GM12878 (cell line): ENCODE results near the gene CHCHD6. TPM values are rescaled to one million over a fixed set of nuclear protein-coding genes. Genes with fewer than 3 reads are reported as not detected.

ENCODE experiments used
- BRCA1 ChIP-seq: IDR thresholded peaks from 2 replicates; pipeline ENCODE4 v1.6.1; 2011; ENCODE audit warnings: low read depth, low read length, improper control_type of control experiment
- DPF2 ChIP-seq: fragments of 450-650 bp; IDR thresholded peaks from 2 replicates; pipeline ENCODE4 v1.6.1; 2017; ENCODE audit warnings: mild to moderate bottlenecking
- FOS ChIP-seq: IDR thresholded peaks from 3 replicates; pipeline ENCODE4 v1.6.1; 2011; ENCODE audit warnings: borderline replicate concordance; ENCODE audit not compliant: insufficient read length; ENCODE audit errors: extremely low read depth
- HDAC2 ChIP-seq: fragments of 200-600 bp; sonication (generic); IDR thresholded peaks from 2 replicates; pipeline ENCODE4 v1.6.1; 2017
- IKZF1 ChIP-seq: fragments of 450-650 bp; conservative IDR thresholded peaks from 2 replicates; pipeline ENCODE4 v1.6.1; 2017; ENCODE audit warnings: antibody characterized with exemption, mild to moderate bottlenecking
- MYC ChIP-seq: IDR thresholded peaks from 2 replicates; pipeline ENCODE4 v1.6.1; 2011; ENCODE audit warnings: mild to moderate bottlenecking, low read length, moderate library complexity, inconsistent platforms; ENCODE audit not compliant: insufficient read depth, insufficient replicate concordance, insufficient read length, severe bottlenecking
- NFXL1 ChIP-seq: fragments of 450-650 bp; IDR thresholded peaks from 2 replicates; pipeline ENCODE4 v1.6.1; 2017; ENCODE audit warnings: antibody characterized with exemption, mild to moderate bottlenecking, borderline replicate concordance
- NR2C2 ChIP-seq: IDR thresholded peaks from 2 replicates; pipeline ENCODE4 v1.6.1; 2011; ENCODE audit warnings: borderline replicate concordance, low read depth; ENCODE audit not compliant: control insufficient read depth, insufficient read length
- RAD51 ChIP-seq: fragments of 450-650 bp; IDR thresholded peaks from 2 replicates; pipeline ENCODE4 v1.6.1; 2016; ENCODE audit warnings: moderate library complexity, mild to moderate bottlenecking, inconsistent platforms
- SMAD1 ChIP-seq: fragments of 450-650 bp; IDR thresholded peaks from 2 replicates; pipeline ENCODE4 v1.6.1; 2018; ENCODE audit warnings: mild to moderate bottlenecking, low read depth; ENCODE audit not compliant: partially characterized antibody
- SMAD5 ChIP-seq: IDR thresholded peaks from 2 replicates; pipeline ENCODE4 v1.6.1; 2016; ENCODE audit warnings: antibody characterized with exemption, low read depth
- SMARCA5 ChIP-seq: fragments of 450-650 bp; IDR thresholded peaks from 2 replicates; pipeline ENCODE4 v1.6.1; 2017; ENCODE audit warnings: mild to moderate bottlenecking
- SREBF1 ChIP-seq: IDR thresholded peaks from 2 replicates; pipeline ENCODE4 v1.6.1; 2012; ENCODE audit warnings: mild to moderate bottlenecking, low read length
- SUZ12 ChIP-seq: fragments of 200-600 bp; sonication (generic); IDR thresholded peaks from one replicate; pipeline ENCODE4 v1.6.1; 2018; ENCODE audit warnings: antibody characterized with exemption, mild to moderate bottlenecking; ENCODE audit not compliant: unreplicated experiment
- TAF1 ChIP-seq: IDR thresholded peaks from 2 replicates; pipeline ENCODE4 v1.6.1; 2011; ENCODE audit warnings: mild to moderate bottlenecking, low read depth, low read length, borderline replicate concordance
- TCF12 ChIP-seq: IDR thresholded peaks from 2 replicates; pipeline ENCODE4 v1.6.1; 2011; ENCODE audit warnings: low read depth, mild to moderate bottlenecking, low read length
- ZNF274 ChIP-seq: IDR thresholded peaks from one replicate; pipeline ENCODE4 v1.8.0; 2011; ENCODE audit not compliant: insufficient read length, insufficient read depth
- ZZZ3 ChIP-seq: IDR thresholded peaks from 2 replicates; pipeline ENCODE4 v1.6.1; 2011; ENCODE audit warnings: low read depth; ENCODE audit not compliant: control insufficient read depth, insufficient read length
- polyA plus RNA-seq, 11 experiments: library from polyadenylated mRNA; depleted of rRNA in 4 of 11; unstranded in 6 of 11; stranded (reverse) in 5 of 11; fragments of >200 nt; fragmentation: Nextera tagmentation in 4 of 11; fragmentation: Illumina TruSeq in 1 of 11; extraction: Ambion mirVana in 4 of 11; extraction: Trizol in 1 of 11; gene quantifications; 1 replicate in 1 of 11; 2 replicates in 10 of 11; pipeline versions ENCODE4 v1.2.1 to v1.2.3, GENCODE V29; 2011 to 2016; ENCODE audit warnings: inconsistent platforms in 2 of 11, missing spikeins in 2 of 11, low read depth in 1 of 11
- total RNA-seq, 4 experiments: library from RNA; depleted of rRNA in 3 of 4; stranded (reverse); fragments of >200 nt in 3 of 4; fragmentation: Illumina TruSeq in 1 of 4; extraction: Trizol in 1 of 4; gene quantifications; 2 replicates each; pipeline versions ENCODE4 v1.2.1 to v1.2.3, GENCODE V29; 2013 to 2021
- TF ChIP-seq, protein P1 (sequence below): IDR thresholded peaks from 2 replicates; pipeline ENCODE4 v1.6.1; 2012; ENCODE audit warnings: low read depth, low read length, improper control_type of control experiment
- TF ChIP-seq, protein P2 (sequence below): IDR thresholded peaks from 2 replicates; pipeline ENCODE4 v1.6.1; 2011; ENCODE audit warnings: low read depth, mild to moderate bottlenecking, low read length, moderate library complexity, borderline replicate concordance; ENCODE audit errors: extremely low read depth
- TF ChIP-seq, protein P3 (sequence below): fragments of 450-650 bp; formaldehyde crosslinking; IDR thresholded peaks from 2 replicates; pipeline ENCODE4 v1.5.0; 2022; ENCODE audit warnings: mild to moderate bottlenecking, missing genetic modification characterization
- TF ChIP-seq, protein P4 (sequence below): fragments of 450-650 bp; conservative IDR thresholded peaks from 2 replicates; pipeline ENCODE4 v1.6.1; 2017; ENCODE audit warnings: mild to moderate bottlenecking, moderate library complexity

CHCHD6 gene
- total and polyA plus RNA-seq, 10 of the 15 experiments (the other 5 are each of a cell fraction or from before 2014, with no cell fraction given): 2.7 to 16.7 (median 12.3) TPM

DNA sequence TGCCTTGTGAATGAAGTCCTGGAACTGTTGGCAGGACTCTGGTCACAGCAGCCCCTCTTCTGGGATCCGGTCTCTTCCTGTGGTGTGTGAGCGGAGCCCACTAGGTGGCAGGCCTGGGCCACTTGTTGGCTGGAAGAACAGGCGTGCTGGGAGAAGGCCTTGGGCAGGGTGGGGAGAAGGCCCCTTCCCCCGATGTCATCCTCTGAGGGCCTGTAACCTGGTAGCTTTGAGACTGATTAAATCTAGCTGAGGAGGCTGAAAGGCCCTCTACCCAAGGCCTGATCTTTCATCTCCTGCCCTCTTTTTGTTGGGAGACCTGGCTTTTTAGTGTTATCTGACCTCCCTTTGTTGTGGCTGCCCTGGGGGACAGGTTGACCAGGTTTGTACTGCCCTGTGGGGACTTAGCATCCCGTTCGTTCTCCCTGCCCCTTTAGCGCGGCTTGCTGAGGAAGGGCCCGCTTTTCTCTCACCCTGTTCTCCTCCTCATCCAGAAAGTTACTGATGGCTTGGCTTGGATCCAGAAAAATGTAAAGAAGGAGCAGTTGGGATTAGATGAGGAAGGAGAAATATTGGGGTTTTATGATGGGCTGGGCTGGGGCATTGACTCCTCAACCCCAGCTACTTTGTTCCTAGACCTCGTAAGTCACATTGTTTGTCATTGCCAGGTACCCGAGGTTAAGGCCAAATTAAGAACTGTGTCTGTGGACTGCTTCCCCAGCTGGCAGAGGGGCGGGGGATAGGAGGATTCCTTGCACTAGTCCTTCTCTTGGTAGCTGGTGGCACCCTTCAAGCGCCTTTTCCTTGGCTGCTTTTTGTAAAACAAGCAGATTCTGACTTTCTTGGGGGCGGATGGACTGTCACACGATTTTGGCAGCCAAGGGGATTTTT lies 48.5 kb downstream of the CHCHD6 start (continued):
- TF ChIP-seq ZNF274: no peak
- TF ChIP-seq, protein P1, sequence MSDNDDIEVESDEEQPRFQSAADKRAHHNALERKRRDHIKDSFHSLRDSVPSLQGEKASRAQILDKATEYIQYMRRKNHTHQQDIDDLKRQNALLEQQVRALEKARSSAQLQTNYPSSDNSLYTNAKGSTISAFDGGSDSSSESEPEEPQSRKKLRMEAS: 0 out of 2 replicates have a peak, but pooled peaks have one; percentile 19
- TF ChIP-seq IKZF1: 0 out of 2 replicates have a peak, but pooled peaks have one; percentile 18
- no peak for TF ChIP-seq HDAC2
- TF ChIP-seq, protein P2, sequence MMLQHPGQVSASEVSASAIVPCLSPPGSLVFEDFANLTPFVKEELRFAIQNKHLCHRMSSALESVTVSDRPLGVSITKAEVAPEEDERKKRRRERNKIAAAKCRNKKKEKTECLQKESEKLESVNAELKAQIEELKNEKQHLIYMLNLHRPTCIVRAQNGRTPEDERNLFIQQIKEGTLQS: no peak
- no peak for TF ChIP-seq TAF1
- TF ChIP-seq RAD51: no peak
- no peak for TF ChIP-seq SREBF1
- TF ChIP-seq SMAD5: no peak
- no peak for TF ChIP-seq NR2C2
- peak; percentile 75; the same call in 1 of the 2 replicates for TF ChIP-seq SMARCA5
- TF ChIP-seq, protein P3, sequence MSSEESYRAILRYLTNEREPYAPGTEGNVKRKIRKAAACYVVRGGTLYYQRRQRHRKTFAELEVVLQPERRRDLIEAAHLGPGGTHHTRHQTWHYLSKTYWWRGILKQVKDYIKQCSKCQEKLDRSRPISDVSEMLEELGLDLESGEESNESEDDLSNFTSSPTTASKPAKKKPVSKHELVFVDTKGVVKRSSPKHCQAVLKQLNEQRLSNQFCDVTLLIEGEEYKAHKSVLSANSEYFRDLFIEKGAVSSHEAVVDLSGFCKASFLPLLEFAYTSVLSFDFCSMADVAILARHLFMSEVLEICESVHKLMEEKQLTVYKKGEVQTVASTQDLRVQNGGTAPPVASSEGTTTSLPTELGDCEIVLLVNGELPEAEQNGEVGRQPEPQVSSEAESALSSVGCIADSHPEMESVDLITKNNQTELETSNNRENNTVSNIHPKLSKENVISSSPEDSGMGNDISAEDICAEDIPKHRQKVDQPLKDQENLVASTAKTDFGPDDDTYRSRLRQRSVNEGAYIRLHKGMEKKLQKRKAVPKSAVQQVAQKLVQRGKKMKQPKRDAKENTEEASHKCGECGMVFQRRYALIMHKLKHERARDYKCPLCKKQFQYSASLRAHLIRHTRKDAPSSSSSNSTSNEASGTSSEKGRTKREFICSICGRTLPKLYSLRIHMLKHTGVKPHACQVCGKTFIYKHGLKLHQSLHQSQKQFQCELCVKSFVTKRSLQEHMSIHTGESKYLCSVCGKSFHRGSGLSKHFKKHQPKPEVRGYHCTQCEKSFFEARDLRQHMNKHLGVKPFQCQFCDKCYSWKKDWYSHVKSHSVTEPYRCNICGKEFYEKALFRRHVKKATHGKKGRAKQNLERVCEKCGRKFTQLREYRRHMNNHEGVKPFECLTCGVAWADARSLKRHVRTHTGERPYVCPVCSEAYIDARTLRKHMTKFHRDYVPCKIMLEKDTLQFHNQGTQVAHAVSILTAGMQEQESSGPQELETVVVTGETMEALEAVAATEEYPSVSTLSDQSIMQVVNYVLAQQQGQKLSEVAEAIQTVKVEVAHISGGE (CRISPR knock-in tag): no peak
- TF ChIP-seq ZZZ3: no peak
- TF ChIP-seq, protein P4, sequence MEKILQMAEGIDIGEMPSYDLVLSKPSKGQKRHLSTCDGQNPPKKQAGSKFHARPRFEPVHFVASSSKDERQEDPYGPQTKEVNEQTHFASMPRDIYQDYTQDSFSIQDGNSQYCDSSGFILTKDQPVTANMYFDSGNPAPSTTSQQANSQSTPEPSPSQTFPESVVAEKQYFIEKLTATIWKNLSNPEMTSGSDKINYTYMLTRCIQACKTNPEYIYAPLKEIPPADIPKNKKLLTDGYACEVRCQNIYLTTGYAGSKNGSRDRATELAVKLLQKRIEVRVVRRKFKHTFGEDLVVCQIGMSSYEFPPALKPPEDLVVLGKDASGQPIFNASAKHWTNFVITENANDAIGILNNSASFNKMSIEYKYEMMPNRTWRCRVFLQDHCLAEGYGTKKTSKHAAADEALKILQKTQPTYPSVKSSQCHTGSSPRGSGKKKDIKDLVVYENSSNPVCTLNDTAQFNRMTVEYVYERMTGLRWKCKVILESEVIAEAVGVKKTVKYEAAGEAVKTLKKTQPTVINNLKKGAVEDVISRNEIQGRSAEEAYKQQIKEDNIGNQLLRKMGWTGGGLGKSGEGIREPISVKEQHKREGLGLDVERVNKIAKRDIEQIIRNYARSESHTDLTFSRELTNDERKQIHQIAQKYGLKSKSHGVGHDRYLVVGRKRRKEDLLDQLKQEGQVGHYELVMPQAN: no peak
- no peak for TF ChIP-seq TCF12
- no peak for TF ChIP-seq MYC
- no peak for TF ChIP-seq SUZ12
- TF ChIP-seq NFXL1: no peak
- TF ChIP-seq SMAD1: no peak
- no peak for TF ChIP-seq FOS
- peak; percentile 36; the same call in 1 of the 2 replicates for TF ChIP-seq BRCA1
- TF ChIP-seq DPF2: no peak
